HEK293T (cell line): Measurements from ENCODE around the gene DDHD1.

Source experiments
- CTCF ChIA-PET: fragments of 350-600 bp; formaldehyde crosslinking; extraction: SDS; loops from one replicate; lab custom pipeline; 2021; ENCODE audit warnings: antibody characterized with exemption, inconsistent platforms; lab: Yijun Ruan, JAX
- POLR2A ChIA-PET: fragments of 350-600 bp; formaldehyde crosslinking; extraction: SDS; loops from one replicate; lab custom pipeline; 2020; ENCODE audit warnings: antibody characterized with exemption, inconsistent platforms; lab: Yijun Ruan, JAX
- DNase-seq: peaks from one replicate; pipeline ENCODE4 v3.0.0; 2012; ENCODE audit warnings: mixed read lengths; ENCODE audit errors: extremely low spot score
- ARNT ChIP-seq: fragments of 450-650 bp; IDR thresholded peaks from 2 replicates; pipeline ENCODE4 v1.6.1; 2017; ENCODE audit warnings: mild to moderate bottlenecking
- BHLHE40 ChIP-seq: fragments of 450-650 bp; IDR thresholded peaks from 2 replicates; pipeline ENCODE4 v1.6.1; 2016; ENCODE audit warnings: mild to moderate bottlenecking, moderate library complexity, borderline replicate concordance
- CTBP1 ChIP-seq: fragments of 450-650 bp; IDR thresholded peaks from 2 replicates; pipeline ENCODE4 v1.6.1; 2016; ENCODE audit warnings: borderline replicate concordance
- ELF4 ChIP-seq: fragments of 450-650 bp; IDR thresholded peaks from 2 replicates; pipeline ENCODE4 v1.6.1; 2017; ENCODE audit warnings: antibody characterized with exemption
- FOXA1 ChIP-seq: fragments of 450-650 bp; IDR thresholded peaks from 2 replicates; pipeline ENCODE4 v1.6.1; 2016; ENCODE audit warnings: mild to moderate bottlenecking
- FOXK2 ChIP-seq: fragments of 450-650 bp; IDR thresholded peaks from 2 replicates; pipeline ENCODE4 v1.6.1; 2016; ENCODE audit warnings: mild to moderate bottlenecking
- FOXM1 ChIP-seq: fragments of 450-650 bp; IDR thresholded peaks from 2 replicates; pipeline ENCODE4 v1.6.1; 2017; ENCODE audit warnings: mild to moderate bottlenecking, borderline replicate concordance
- HDGF ChIP-seq: fragments of 450-650 bp; IDR thresholded peaks from 2 replicates; pipeline ENCODE4 v1.6.1; 2017; ENCODE audit warnings: antibody characterized with exemption, borderline replicate concordance
- L3MBTL2 ChIP-seq: fragments of 450-650 bp; conservative IDR thresholded peaks from 2 replicates; pipeline ENCODE4 v1.6.1; 2016; ENCODE audit warnings: mild to moderate bottlenecking
- LEF1 ChIP-seq: fragments of 450-650 bp; IDR thresholded peaks from 2 replicates; pipeline ENCODE4 v1.6.1; 2017; ENCODE audit warnings: mild to moderate bottlenecking, borderline replicate concordance
- NFRKB ChIP-seq: fragments of 450-650 bp; IDR thresholded peaks from 2 replicates; pipeline ENCODE4 v1.6.1; 2016; ENCODE audit warnings: mild to moderate bottlenecking, moderate library complexity
- PKNOX1 ChIP-seq: fragments of 450-650 bp; IDR thresholded peaks from 2 replicates; pipeline ENCODE4 v1.6.1; 2016
- SP1 ChIP-seq: fragments of 450-650 bp; IDR thresholded peaks from 2 replicates; pipeline ENCODE4 v1.6.1; 2017
- SUZ12 ChIP-seq: fragments of 450-650 bp; IDR thresholded peaks from 2 replicates; pipeline ENCODE4 v1.6.1; 2016; ENCODE audit warnings: mild to moderate bottlenecking
- TARDBP ChIP-seq: fragments of 450-650 bp; IDR thresholded peaks from 2 replicates; pipeline ENCODE4 v1.6.1; 2016
- ZNF384 ChIP-seq: fragments of 450-650 bp; IDR thresholded peaks from 2 replicates; pipeline ENCODE4 v1.6.1; 2016

DDHD1 gene

GRCh38 chr14:53038629-53039028 lies 114.5 kb downstream of the DDHD1 start:
- no peak for DNase-seq
- CTCF ChIA-PET: no interaction called here
- POLR2A ChIA-PET: no interaction called here
- no peak for TF ChIP-seq BHLHE40
- no peak for TF ChIP-seq L3MBTL2
- no peak for TF ChIP-seq ZNF384
- no peak for TF ChIP-seq LEF1
- TF ChIP-seq SP1: no peak
- TF ChIP-seq HDGF: no peak
- no peak for TF ChIP-seq SUZ12
- TF ChIP-seq ARNT: no peak
- no peak for TF ChIP-seq FOXM1
- TF ChIP-seq NFRKB: no peak
- no peak for TF ChIP-seq FOXA1
- no peak for TF ChIP-seq CTBP1
- no peak for TF ChIP-seq FOXK2
- TF ChIP-seq PKNOX1: no peak
- no peak for TF ChIP-seq TARDBP
- TF ChIP-seq ELF4: no peak

- ChIA-PET CTCF (no interaction called here), POLR2A (no interaction called here)
- no peak for TF ChIP-seq PKNOX1
- no peak for TF ChIP-seq SUZ12
- no peak for TF ChIP-seq FOXK2
- no peak for TF ChIP-seq HDGF
- no peak for TF ChIP-seq FOXA1
- TF ChIP-seq ARNT: no peak
- TF ChIP-seq ZNF384: no peak
- no peak for TF ChIP-seq LEF1
- no peak for TF ChIP-seq FOXM1
- no peak for TF ChIP-seq BHLHE40
- TF ChIP-seq L3MBTL2: no peak
- TF ChIP-seq TARDBP: no peak
- no peak for DNase-seq
Observed at GRCh38 chr14:53037016-53037415, 116.1 kb downstream of the DDHD1 start.

GRCh38 chr14:53035336-53036210 lies 117.5 kb downstream of the DDHD1 start:
- ChIA-PET POLR2A (interaction anchor here (1.2 kb wide), 1 partner anchor 33 kb away, joined by 3 read pairs; no protein-coding TSS in a partner anchor), CTCF (no interaction called here)
- DNase-seq: no peak

GRCh38 chr14:53034688-53035230 lies 118.4 kb downstream of the DDHD1 start:
- TF ChIP-seq TARDBP: no peak
- no peak for TF ChIP-seq FOXK2
- TF ChIP-seq SUZ12: no peak
- TF ChIP-seq HDGF: no peak
- no peak for TF ChIP-seq BHLHE40
- TF ChIP-seq L3MBTL2: no peak
- TF ChIP-seq SP1: no peak
- no peak for TF ChIP-seq ZNF384
- TF ChIP-seq NFRKB: no peak
- CTCF ChIA-PET: no interaction called here
- no peak for DNase-seq
- POLR2A ChIA-PET: interaction anchor here (1.2 kb wide), 1 partner anchor 32 kb away, joined by 3 read pairs; no protein-coding TSS in a partner anchor

More at GRCh38 chr14:53035336-53036210, 117.5 kb downstream of the DDHD1 start:
- TF ChIP-seq BHLHE40 (no peak), CTBP1 (no peak), FOXK2 (no peak), SP1 (no peak), ZNF384 (no peak), FOXA1 (no peak), FOXM1 (no peak), PKNOX1 (no peak), LEF1 (no peak), NFRKB (no peak), HDGF (no peak), TARDBP (no peak), ARNT (no peak), ELF4 (no peak)

- ChIA-PET POLR2A (no interaction called here), CTCF (no interaction called here)
- DNase-seq: no peak
- TF ChIP-seq BHLHE40 (no peak), SUZ12 (no peak), FOXA1 (no peak), CTBP1 (no peak), L3MBTL2 (no peak), LEF1 (no peak), FOXM1 (no peak), HDGF (no peak), FOXK2 (no peak), SP1 (no peak), NFRKB (no peak)
Observed at GRCh38 chr14:53034036-53034435, 119.1 kb downstream of the DDHD1 start.
